Measurements from ENCODE around the gene MARCHF7.
"Not testable (repeated sequence)": the region's sequence is repeated elsewhere in the genome, so short reads cannot be mapped to it uniquely, and the experiment has no call there.

GRCh38 chr2:159716409-159716808 lies 4.1 kb downstream of the MARCHF7 start:
- TF ChIP-seq CSDC2 (CRISPR knock-in tag; IDR thresholded peaks at IDR 0.05); PATZ1 (CRISPR knock-in tag; IDR thresholded peaks at IDR 0.05; ENCODE audit: borderline replicate concordance); TSHZ2 (CRISPR knock-in tag; IDR thresholded peaks at IDR 0.05); ZNF565 (CRISPR knock-in tag; conservative IDR thresholded peaks at IDR 0.05; ENCODE audit: low read depth); ZFP3 (CRISPR knock-in tag; IDR thresholded peaks at IDR 0.05); BACH2 (CRISPR knock-in tag; IDR thresholded peaks at IDR 0.05; ENCODE audit: borderline replicate concordance); TCF4 (CRISPR knock-in tag; IDR thresholded peaks at IDR 0.05; ENCODE audit: borderline replicate concordance); OSR1 (CRISPR knock-in tag; IDR thresholded peaks at IDR 0.05): not testable (repeated sequence)
